22Rv1 (cell line): ENCODE results near the gene TMEM222.

Source experiments
- CTCF ChIP-seq: fragments of 450-650 bp; IDR thresholded peaks from 2 replicates; pipeline ENCODE4 v1.5.1; 2017; ENCODE audit warnings: mild to moderate bottlenecking
- ZFX ChIP-seq: fragments of 450-650 bp; IDR thresholded peaks from 2 replicates; pipeline ENCODE4 v1.6.1; 2017; ENCODE audit warnings: antibody characterized with exemption, borderline replicate concordance

GRCh38 chr1:27292106-27292505, 29.9 kb upstream of the TMEM222 start:
- TF ChIP-seq CTCF (no peak), ZFX (no peak)
